Measurements from ENCODE around the gene FAM193B. TPM values are rescaled to one million over a fixed set of nuclear protein-coding genes. Genes with fewer than 3 reads are reported as not detected.
A peak's percentile ranks its signal among the peaks of the same experiment; 100 is the strongest.
"Not testable (repeated sequence)": the region's sequence is repeated elsewhere in the genome, so short reads cannot be mapped to it uniquely, and the experiment has no call there.

Gene FAM193B
- total and polyA plus RNA-seq, 4 experiments from 2014 or later: 1.9 to 252 (median 120) TPM

DNA sequence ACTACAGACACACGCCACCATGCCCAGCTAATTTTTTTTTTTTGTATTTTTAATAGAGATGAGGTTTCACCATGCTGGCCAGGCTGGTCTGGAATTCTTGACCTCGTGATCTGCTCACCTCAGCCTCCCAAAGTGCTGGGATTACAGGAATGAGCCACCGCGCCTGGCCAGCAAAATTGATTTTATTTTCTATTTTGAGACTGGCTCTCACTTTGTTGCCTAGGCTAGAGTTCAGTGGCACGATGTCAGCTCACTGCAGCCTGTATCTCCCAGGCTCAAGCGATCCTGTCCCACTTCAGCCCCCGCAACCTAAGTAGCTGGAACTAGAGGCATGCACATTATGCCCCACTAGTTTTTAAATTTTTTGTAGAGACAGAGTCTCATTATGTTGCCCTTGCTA is 19.9 kb downstream of the FAM193B start:
- POLR2A ChIA-PET (ENCODE audit: partially characterized antibody): interaction anchor here (0.6 kb wide), 1 partner anchor 1092 kb away, joined by 3 read pairs; no protein-coding TSS in a partner anchor
- H3K27me3 ChIP-seq (ENCODE audit: insufficient read depth, low read length); H3K4me3 Mint-ChIP-seq; H3K27ac ChIP-seq (ENCODE audit: low read depth, low read length); H3K27me3 Mint-ChIP-seq; H3K9me3 Mint-ChIP-seq; H3K4me1 ChIP-seq (ENCODE audit: insufficient read depth, low read length); H3K4me1 Mint-ChIP-seq; H3K9me3 ChIP-seq (ENCODE audit: control insufficient read depth in 1 of 2, low read length in 2 of 2); DNase-seq; H3K27ac Mint-ChIP-seq; intact Hi-C loops (cut with micrococcal nuclease); H3K4me3 ChIP-seq (ENCODE audit: low read length in 2 of 2): not testable (repeated sequence)
- H3K36me3 ChIP-seq (ENCODE audit: insufficient read depth, low read length): peaks cover 62% of the 10 kb centered on the region
- CTCF ChIA-PET (ENCODE audit: partially characterized antibody): interaction anchor here (0.7 to 0.9 kb wide), 2 partner anchors 33 to 224 kb away, joined by 3 read pairs; no protein-coding TSS in a partner anchor
- peaks cover 38 to 64% of the 10 kb centered on the region in 2 donors for H3K36me3 Mint-ChIP-seq

DNA sequence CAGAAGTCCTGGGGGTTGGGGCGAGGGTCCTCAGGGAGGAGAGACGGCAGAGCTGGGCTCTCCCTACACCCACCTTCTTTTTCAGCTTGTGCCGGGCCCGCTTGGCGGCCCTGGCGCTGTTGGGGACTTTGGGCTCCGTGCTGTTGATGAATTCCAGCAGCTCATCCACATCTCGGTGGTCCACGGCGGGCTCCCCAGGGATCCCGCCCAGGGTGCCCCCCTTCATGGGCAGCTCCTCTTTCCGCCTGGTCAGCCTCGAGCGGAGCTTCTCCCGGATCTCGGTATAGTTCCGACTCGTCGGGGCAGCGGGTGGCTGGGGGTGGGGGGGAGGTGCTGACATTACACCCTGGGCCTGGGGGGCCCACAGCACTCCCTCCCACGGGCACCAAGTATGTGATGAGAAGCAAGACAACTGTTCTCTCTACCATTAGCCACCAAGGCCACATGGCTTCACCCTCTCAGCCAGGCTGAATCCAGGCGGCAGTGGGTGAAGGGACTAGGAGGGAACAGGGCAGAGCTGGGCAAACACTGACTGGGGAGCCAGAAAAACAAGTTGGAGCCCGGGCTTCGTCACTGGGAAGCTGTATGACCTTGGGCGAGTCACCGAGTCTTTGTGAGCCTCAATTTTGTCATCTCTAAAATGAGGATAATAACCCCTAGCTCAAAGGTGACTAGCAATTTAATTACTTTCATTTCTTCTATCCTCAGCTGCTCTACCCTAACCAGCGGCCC is 23.0 kb downstream of the FAM193B start:
- no peak for DNase-seq

DNA sequence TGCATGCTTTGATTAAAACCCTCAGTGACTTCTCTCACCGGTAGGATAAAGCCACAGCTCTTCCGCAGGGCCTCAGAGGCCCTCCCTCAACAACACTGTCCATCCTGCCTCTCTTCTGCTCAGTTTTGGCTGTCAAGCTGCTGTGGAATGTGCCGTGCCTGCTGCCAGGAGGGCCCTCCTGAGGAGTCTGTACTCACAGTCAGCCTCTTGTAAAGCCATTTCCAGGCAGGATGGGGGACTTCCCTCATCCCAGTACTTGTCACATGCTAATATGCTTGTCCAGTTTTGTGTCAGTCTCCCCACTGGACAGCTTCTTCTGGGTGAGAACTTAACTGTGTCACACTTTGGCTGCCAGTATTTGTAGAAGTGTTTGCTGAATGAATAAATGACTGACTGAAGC is 23.7 kb downstream of the FAM193B start:
- Histone ChIP-seq H3K27ac (ENCODE audit: low read depth, low read length) (no peak overlapping the region), H3K27me3 (ENCODE audit: insufficient read depth, low read length) (no peaks in the 10 kb centered on the region), H3K9me3 (ENCODE audit: control insufficient read depth in 1 of 2, low read length in 2 of 2) (no peaks in the 10 kb centered on the region), H3K36me3 (ENCODE audit: insufficient read depth, low read length) (peaks cover 43% of the 10 kb centered on the region), H3K4me3 (ENCODE audit: low read length in 2 of 2) (no peak overlapping the region), H3K4me1 (ENCODE audit: insufficient read depth, low read length) (no peaks in the 10 kb centered on the region)
- H3K36me3 Mint-ChIP-seq: peaks cover 28 to 36% of the 10 kb centered on the region in 2 donors
- no peak overlapping the region for H3K4me3 Mint-ChIP-seq
- H3K9me3 Mint-ChIP-seq: no peaks in the 10 kb centered on the region
- peak overlapping the region in 3 of 7 donors; percentile 22 to 74 (median 66) for H3K27ac Mint-ChIP-seq
- intact Hi-C loops (cut with micrococcal nuclease): no loop called here
- POLR2A ChIA-PET (ENCODE audit: partially characterized antibody): interaction anchor here (1.1 kb wide), 1 partner anchor 10 kb away, joined by 5 read pairs; no protein-coding TSS in a partner anchor
- peaks cover 0 to 5% (median 2%) of the 10 kb centered on the region in 4 donors for H3K4me1 Mint-ChIP-seq
- CTCF ChIA-PET (ENCODE audit: partially characterized antibody): interaction anchor here (2.2 kb wide), 1 partner anchor 30 kb away, joined by 7 read pairs; no protein-coding TSS in a partner anchor
- no peaks in the 10 kb centered on the region for H3K27me3 Mint-ChIP-seq
- DNase-seq: no peak

More for the DNA sequence above, 23.0 kb downstream of the FAM193B start:
- intact Hi-C loops (cut with micrococcal nuclease): no loop called here
- Mint-ChIP-seq H3K27me3 (no peaks in the 10 kb centered on the region), H3K4me1 (peaks cover 0 to 5% (median 2%) of the 10 kb centered on the region in 4 donors), H3K27ac (peak overlapping the region in 3 of 7 donors; percentile 25 to 57 (median 48)), H3K9me3 (no peaks in the 10 kb centered on the region), H3K4me3 (no peak overlapping the region), H3K36me3 (peaks cover 28 to 39% of the 10 kb centered on the region in 2 donors)
- Histone ChIP-seq H3K9me3 (ENCODE audit: control insufficient read depth in 1 of 2, low read length in 2 of 2) (no peaks in the 10 kb centered on the region), H3K4me3 (ENCODE audit: low read length in 2 of 2) (no peak overlapping the region), H3K27me3 (ENCODE audit: insufficient read depth, low read length) (no peaks in the 10 kb centered on the region), H3K4me1 (ENCODE audit: insufficient read depth, low read length) (no peaks in the 10 kb centered on the region), H3K36me3 (ENCODE audit: insufficient read depth, low read length) (peaks cover 38% of the 10 kb centered on the region), H3K27ac (ENCODE audit: low read depth, low read length) (no peak overlapping the region)
- POLR2A ChIA-PET (ENCODE audit: partially characterized antibody): interaction anchor here (1.1 kb wide), 1 partner anchor 11 kb away, joined by 5 read pairs; no protein-coding TSS in a partner anchor
- CTCF ChIA-PET (ENCODE audit: partially characterized antibody): interaction anchor here (0.8 to 2.2 kb wide), 4 partner anchors 14 to 461 kb away, joined by 3 to 7 read pairs (median 3); no protein-coding TSS in a partner anchor

DNA sequence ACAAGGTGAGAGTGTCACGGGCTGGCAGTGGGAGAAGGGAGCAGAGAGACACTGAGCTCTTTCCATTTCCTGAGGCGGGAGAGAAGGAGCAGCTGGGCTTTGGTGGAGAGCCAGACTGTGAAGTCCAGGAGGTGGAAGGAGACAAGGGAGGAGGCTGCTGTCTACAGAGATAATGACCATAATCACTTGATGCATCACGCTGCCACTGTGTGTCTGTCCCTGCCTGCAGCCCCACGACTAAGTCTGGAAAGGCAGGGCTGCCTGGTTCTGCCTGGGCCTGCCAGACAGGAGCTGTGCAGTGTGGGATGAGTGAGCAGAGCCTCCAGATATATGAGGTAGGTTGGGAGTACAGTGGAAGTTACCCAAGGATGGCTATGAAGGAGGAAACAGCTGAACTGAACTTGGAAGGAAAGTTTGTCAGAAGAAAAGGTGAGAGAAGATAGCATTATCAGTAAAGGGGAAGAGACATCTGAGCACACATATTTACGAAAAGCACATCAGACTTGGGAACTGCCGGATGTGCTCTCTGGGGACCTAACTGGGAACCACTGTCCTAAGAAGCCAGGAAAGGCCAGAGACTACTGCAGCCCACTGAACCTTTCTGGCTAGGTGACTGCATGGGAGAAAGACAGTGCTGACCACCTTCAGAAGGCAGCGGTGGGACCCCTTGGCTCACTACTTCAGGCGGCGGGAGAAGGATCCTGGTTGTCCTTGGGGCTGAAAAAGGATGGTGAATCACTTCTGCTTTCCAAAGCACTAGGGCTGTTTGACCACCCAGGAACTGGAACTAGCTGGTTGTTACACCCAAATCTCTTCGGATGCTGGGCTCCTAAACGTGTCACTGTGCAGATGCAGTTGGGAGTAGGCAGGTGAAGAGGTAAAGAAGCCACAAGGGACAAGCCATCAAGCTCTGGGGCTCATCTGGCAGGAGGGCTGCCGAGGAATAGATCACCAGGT is 24.8 kb downstream of the FAM193B start:
- H3K36me3 Mint-ChIP-seq: peaks cover 24 to 32% of the 10 kb centered on the region in 2 donors
- peak overlapping the region in 4 of 7 donors; percentile 16 to 65 (median 33) for H3K27ac Mint-ChIP-seq
- Histone ChIP-seq H3K27ac (ENCODE audit: low read depth, low read length) (no peak overlapping the region), H3K4me1 (ENCODE audit: insufficient read depth, low read length) (no peaks in the 10 kb centered on the region), H3K9me3 (ENCODE audit: control insufficient read depth in 1 of 2, low read length in 2 of 2) (no peaks in the 10 kb centered on the region), H3K27me3 (ENCODE audit: insufficient read depth, low read length) (no peaks in the 10 kb centered on the region), H3K4me3 (ENCODE audit: low read length in 2 of 2) (no peak overlapping the region), H3K36me3 (ENCODE audit: insufficient read depth, low read length) (peaks cover 54% of the 10 kb centered on the region)
- H3K4me3 Mint-ChIP-seq: no peak overlapping the region
- no peak for DNase-seq
- CTCF ChIA-PET (ENCODE audit: partially characterized antibody): interaction anchor here (2.2 kb wide), 1 partner anchor 29 kb away, joined by 7 read pairs; no protein-coding TSS in a partner anchor
- peaks cover 0 to 5% (median 2%) of the 10 kb centered on the region in 4 donors for H3K4me1 Mint-ChIP-seq
- no peaks in the 10 kb centered on the region for H3K9me3 Mint-ChIP-seq
- no peaks in the 10 kb centered on the region for H3K27me3 Mint-ChIP-seq
- POLR2A ChIA-PET (ENCODE audit: partially characterized antibody): interaction anchor here (0.8 kb wide), 1 partner anchor 9 kb away, joined by 3 read pairs; no protein-coding TSS in a partner anchor
- intact Hi-C loops (cut with micrococcal nuclease): no loop called here

DNA sequence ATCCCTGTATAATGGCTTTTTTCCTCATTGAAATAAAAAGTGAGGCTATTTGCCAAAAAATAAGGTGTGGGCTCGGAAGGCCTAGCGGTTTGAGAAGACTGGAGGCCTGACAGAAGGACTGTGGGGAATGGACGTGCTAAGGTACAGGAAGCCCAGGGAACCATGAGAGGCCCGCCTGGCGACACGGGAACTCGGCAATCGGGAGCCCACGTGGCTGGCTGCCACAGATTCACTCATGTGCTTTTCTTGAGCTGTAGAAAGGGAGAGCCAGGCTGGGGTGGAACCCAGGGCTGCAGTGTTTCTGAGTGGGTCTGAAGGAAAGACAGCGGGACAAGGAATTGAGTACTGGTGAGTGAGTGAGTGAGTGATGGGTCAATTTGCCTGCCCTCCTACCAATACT is 25.7 kb downstream of the FAM193B start:
- no peak overlapping the region for H3K27ac Mint-ChIP-seq
- H3K27me3 ChIP-seq (ENCODE audit: insufficient read depth, low read length): no peaks in the 10 kb centered on the region
- H3K4me1 Mint-ChIP-seq: peaks cover 0 to 5% (median 2%) of the 10 kb centered on the region in 4 donors
- H3K9me3 ChIP-seq (ENCODE audit: control insufficient read depth in 1 of 2, low read length in 2 of 2): no peaks in the 10 kb centered on the region
- no peak overlapping the region for H3K4me3 Mint-ChIP-seq
- H3K4me3 ChIP-seq (ENCODE audit: low read length in 2 of 2): no peak overlapping the region
- ChIA-PET POLR2A (ENCODE audit: partially characterized antibody) (no interaction called here), CTCF (ENCODE audit: partially characterized antibody) (no interaction called here)
- no peak for DNase-seq
- intact Hi-C loops (cut with micrococcal nuclease): no loop called here
- peaks cover 24 to 28% of the 10 kb centered on the region in 2 donors for H3K36me3 Mint-ChIP-seq
- no peaks in the 10 kb centered on the region for H3K9me3 Mint-ChIP-seq
- no peaks in the 10 kb centered on the region for H3K4me1 ChIP-seq (ENCODE audit: insufficient read depth, low read length)
- peaks cover 51% of the 10 kb centered on the region for H3K36me3 ChIP-seq (ENCODE audit: insufficient read depth, low read length)
- H3K27me3 Mint-ChIP-seq: no peaks in the 10 kb centered on the region
- H3K27ac ChIP-seq (ENCODE audit: low read depth, low read length): no peak overlapping the region

DNA sequence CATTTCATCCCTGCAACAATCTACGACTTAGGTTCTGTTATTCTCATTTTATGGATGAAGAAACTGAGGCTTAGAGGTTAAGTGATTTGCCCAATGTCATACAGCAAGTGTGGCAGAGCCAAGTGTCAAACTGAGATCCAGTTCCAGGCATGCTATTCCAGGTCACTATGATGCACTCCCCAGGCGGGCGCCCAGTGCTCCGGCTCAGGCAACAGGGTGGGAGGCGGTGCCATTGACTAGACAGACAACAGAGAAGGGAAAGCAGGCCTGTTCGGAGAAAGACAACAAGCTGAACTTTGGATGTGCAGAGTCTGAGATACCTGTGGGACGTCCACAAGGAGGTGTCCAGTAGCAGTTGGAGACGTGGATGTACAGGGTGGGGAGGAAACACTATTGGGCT is 26.8 kb downstream of the FAM193B start:
- POLR2A ChIA-PET (ENCODE audit: partially characterized antibody): no interaction called here
- H3K27ac ChIP-seq (ENCODE audit: low read depth, low read length): no peak overlapping the region
- no peak overlapping the region for H3K27ac Mint-ChIP-seq
- no peaks in the 10 kb centered on the region for H3K27me3 ChIP-seq (ENCODE audit: insufficient read depth, low read length)
- intact Hi-C loops (cut with micrococcal nuclease): no loop called here
- H3K4me1 ChIP-seq (ENCODE audit: insufficient read depth, low read length): no peaks in the 10 kb centered on the region
- H3K4me3 Mint-ChIP-seq: no peak overlapping the region
- H3K9me3 ChIP-seq (ENCODE audit: control insufficient read depth in 1 of 2, low read length in 2 of 2): no peaks in the 10 kb centered on the region
- H3K27me3 Mint-ChIP-seq: no peaks in the 10 kb centered on the region
- H3K36me3 Mint-ChIP-seq: peaks cover 21 to 26% of the 10 kb centered on the region in 2 donors
- H3K36me3 ChIP-seq (ENCODE audit: insufficient read depth, low read length): peaks cover 51% of the 10 kb centered on the region
- CTCF ChIA-PET (ENCODE audit: partially characterized antibody): interaction anchor here (0.7 kb wide), 1 partner anchor 9 kb away, joined by 3 read pairs; no protein-coding TSS in a partner anchor
- no peaks in the 10 kb centered on the region for H3K9me3 Mint-ChIP-seq
- DNase-seq: no peak
- H3K4me1 Mint-ChIP-seq: peaks cover 0 to 5% (median 2%) of the 10 kb centered on the region in 4 donors
- H3K4me3 ChIP-seq (ENCODE audit: low read length in 2 of 2): no peak overlapping the region

Data from CD4-positive, alpha-beta memory T cell (primary cell).